HUES48 (cell line): ENCODE measurements around the gene AP2A1.

ENCODE experiments used
- H3K27ac ChIP-seq: one replicate; pipeline ENCODE4 v1.7.0; 2013; ENCODE audit warnings: low read depth, low read length, inconsistent platforms
- H3K27me3 ChIP-seq: 2 replicates; pipeline ENCODE4 v1.6.1; 2013; ENCODE audit warnings: mild to moderate bottlenecking, low read length; ENCODE audit not compliant: control insufficient read depth, insufficient read depth
- H3K36me3 ChIP-seq: 2 replicates; pipeline ENCODE4 v1.6.1; 2013; ENCODE audit warnings: low read length; ENCODE audit not compliant: control insufficient read depth, insufficient read depth
- H3K4me1 ChIP-seq: 2 replicates; pipeline ENCODE4 v1.6.1; 2013; ENCODE audit warnings: mild to moderate bottlenecking, low read length; ENCODE audit not compliant: control insufficient read depth, insufficient read depth
- H3K4me3 ChIP-seq: 2 replicates; pipeline ENCODE4 v1.5.1; 2013; ENCODE audit warnings: mild to moderate bottlenecking, low read depth, low read length
- H3K9ac ChIP-seq: 2 replicates; pipeline ENCODE4 v1.6.1; 2013; ENCODE audit warnings: mild to moderate bottlenecking, low read depth, low read length, moderate library complexity
- H3K9me3 ChIP-seq: 2 replicates; pipeline ENCODE4 v1.6.1; 2013; ENCODE audit warnings: low read length; ENCODE audit not compliant: control insufficient read depth, insufficient read depth

Gene AP2A1

DNA sequence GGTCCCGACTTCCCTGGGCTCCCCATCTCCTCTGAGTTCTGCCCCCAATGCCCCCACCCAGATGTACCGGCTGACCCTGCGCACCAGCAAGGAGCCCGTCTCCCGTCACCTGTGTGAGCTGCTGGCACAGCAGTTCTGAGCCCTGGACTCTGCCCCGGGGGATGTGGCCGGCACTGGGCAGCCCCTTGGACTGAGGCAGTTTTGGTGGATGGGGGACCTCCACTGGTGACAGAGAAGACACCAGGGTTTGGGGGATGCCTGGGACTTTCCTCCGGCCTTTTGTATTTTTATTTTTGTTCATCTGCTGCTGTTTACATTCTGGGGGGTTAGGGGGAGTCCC is 39.8 kb downstream of the AP2A1 start:
- Histone ChIP-seq H3K27me3 (no peaks in the 10 kb centered on the region), H3K9me3 (no peaks in the 10 kb centered on the region), H3K4me3 (no peak overlapping the region), H3K27ac (no peak overlapping the region), H3K4me1 (peaks cover 12% of the 10 kb centered on the region), H3K36me3 (peaks cover 22% of the 10 kb centered on the region), H3K9ac (no peak overlapping the region)

DNA sequence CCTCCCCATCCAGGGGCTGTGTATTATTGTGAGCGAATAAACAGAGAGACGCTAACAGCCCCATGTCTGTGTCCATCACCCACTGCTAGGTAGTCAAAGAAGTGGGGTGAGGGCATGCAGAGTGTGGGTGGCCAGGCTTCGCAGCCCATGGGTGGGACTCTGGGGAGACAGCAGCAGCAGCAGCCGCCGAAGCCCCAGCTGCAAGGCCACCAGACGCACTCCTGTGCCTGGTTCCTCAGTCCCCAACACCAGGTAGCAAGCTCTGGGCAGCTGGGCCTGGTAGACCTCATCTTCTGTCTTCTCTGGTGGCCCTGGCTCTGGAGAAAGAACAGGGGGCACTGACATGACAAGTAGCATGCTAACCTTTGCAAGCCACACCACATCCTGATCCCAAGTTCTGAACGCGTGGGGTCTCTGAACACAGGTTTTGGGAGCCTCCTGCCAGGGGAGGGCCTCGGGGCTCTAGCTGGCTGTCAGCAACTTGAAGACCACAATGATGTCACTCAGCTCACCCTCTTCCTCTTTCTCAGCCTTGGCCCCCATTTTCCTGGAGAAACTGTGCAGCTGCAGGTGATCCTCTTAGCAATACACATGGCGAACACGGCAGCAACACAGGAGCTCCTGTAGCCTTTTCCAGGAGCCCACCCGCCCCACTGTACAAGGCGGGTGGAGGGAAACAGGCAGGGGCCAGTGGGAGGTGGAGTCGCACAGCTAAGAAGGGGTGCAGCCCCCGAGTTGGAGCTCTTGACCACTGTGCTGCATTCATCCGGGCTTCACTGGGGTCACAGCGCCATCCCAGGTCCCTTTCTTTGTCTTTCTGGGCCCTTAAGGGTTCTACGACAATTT is 40.5 kb downstream of the AP2A1 start:
- H3K4me1 ChIP-seq, result peaks cover 12% of the 10 kb centered on the region
- no peak overlapping the region for H3K9ac ChIP-seq
- H3K27ac ChIP-seq, result no peak overlapping the region
- no peaks in the 10 kb centered on the region for H3K9me3 ChIP-seq
- H3K27me3 ChIP-seq, result no peaks in the 10 kb centered on the region
- no peak overlapping the region for H3K4me3 ChIP-seq
- H3K36me3 ChIP-seq, result peaks cover 22% of the 10 kb centered on the region

DNA sequence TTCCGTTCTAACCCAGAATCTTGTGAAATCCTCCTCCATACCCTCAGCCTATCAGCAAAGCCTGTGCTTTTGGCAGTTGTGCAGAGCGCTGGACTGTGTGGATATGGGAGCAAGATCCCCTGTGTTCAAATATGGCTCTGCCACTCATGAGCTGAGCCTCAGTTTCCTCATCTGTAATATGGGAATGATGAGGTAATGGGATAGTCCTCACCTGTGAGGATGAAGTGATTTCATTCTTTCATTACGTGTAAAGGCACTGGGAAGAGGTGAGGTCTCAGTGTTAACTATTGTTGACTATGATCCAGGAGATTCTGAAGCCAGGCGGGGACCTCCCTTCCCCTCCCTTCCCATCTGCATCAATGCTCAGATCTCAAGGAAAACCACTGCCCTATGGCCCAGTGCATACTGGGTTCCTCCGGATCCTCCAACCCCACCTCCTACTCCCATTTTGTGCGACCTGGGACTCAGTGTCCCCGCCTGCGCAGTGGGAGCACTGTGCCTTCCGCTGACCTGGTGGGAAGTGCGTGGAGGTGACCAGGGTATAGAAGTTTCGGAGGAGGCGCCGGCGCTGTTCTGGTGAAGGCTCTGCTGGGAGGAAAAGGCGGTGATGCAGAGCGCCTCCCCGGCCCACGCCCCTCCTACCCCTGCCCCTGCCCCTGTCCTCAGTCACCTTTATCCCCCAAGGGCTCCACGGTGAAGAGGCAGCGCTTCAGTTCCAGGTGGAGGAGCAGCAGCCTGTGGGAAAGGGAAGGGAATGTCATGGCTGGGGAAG is 41.3 kb downstream of the AP2A1 start:
- Histone ChIP-seq H3K36me3 (peaks cover 17% of the 10 kb centered on the region), H3K9ac (no peak overlapping the region), H3K9me3 (no peaks in the 10 kb centered on the region), H3K27me3 (no peaks in the 10 kb centered on the region), H3K4me3 (peak overlapping the region; percentile 51; the same call in 1 of the 2 replicates), H3K4me1 (peaks cover 10% of the 10 kb centered on the region), H3K27ac (peak overlapping the region; percentile 59)

- peaks cover 10% of the 10 kb centered on the region for H3K36me3 ChIP-seq
- no peaks in the 10 kb centered on the region for H3K9me3 ChIP-seq
- H3K27ac ChIP-seq, result peak overlapping the region; percentile 59
- H3K9ac ChIP-seq, result no peak overlapping the region; the same call in 1 of the 2 replicates
- no peaks in the 10 kb centered on the region for H3K27me3 ChIP-seq
- peak overlapping the region; percentile 78 for H3K4me3 ChIP-seq
- H3K4me1 ChIP-seq, result peaks cover 10% of the 10 kb centered on the region
Observed at GRCh38 chr19:49808711-49809159, 41.9 kb downstream of the AP2A1 start.

GRCh38 chr19:49809160-49809940 is 42.5 kb downstream of the AP2A1 start:
- Histone ChIP-seq H3K27ac (peak overlapping the region; percentile 40), H3K4me1 (peaks cover 12% of the 10 kb centered on the region), H3K9me3 (no peaks in the 10 kb centered on the region), H3K27me3 (no peaks in the 10 kb centered on the region), H3K4me3 (peak overlapping the region; percentile 78), H3K36me3 (peaks cover 7% of the 10 kb centered on the region), H3K9ac (no peak overlapping the region; the same call in 1 of the 2 replicates)

DNA sequence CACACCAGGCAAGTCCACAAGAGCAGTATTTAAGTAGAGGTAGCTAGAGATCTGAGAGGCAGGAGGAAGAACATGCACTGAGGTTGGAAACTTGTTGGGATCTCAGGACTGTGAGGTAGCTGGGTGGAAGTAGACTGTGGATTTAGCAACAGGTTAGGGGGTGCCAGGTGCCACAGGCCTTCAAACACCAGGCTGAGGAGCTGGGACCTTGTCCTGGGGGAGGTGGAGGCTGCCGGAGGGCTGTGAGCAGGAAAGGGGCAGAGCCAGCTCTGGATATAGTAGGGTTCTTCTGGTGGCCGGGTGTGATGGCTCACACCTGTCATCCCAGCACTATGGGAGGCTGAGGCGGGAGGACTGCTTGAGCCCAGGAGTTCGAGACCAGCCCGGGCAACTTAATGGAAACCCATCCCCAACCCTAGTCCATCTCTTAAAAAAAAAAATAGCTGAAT is 43.2 kb downstream of the AP2A1 start:
- peak overlapping the region; percentile 78; the same call in 1 of the 2 replicates for H3K4me3 ChIP-seq
- peaks cover 12% of the 10 kb centered on the region for H3K4me1 ChIP-seq
- H3K27me3 ChIP-seq, result no peaks in the 10 kb centered on the region
- H3K36me3 ChIP-seq, result peaks cover 7% of the 10 kb centered on the region
- no peak overlapping the region for H3K9ac ChIP-seq
- no peak overlapping the region for H3K27ac ChIP-seq
- H3K9me3 ChIP-seq, result no peaks in the 10 kb centered on the region

DNA sequence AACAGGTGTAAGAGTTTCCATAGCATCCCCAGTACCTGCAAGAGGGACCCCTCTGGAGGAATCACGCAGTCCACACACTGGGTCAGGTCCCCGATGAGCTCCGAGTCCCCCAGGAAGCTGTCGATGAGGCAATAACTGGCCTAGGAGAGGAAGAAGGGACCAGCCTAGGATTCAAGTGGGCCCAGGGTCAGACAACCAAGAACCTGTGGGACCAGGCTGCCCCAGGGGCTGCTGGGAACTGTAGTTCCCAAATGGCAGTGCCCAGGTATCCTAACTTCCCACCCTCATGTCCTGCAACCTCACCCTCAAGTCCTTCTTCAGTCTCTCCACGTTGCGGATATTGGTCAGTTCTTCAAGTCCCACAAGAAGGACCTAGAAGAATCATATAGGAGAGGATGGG is 44.5 kb downstream of the AP2A1 start:
- H3K9ac ChIP-seq, result no peak overlapping the region
- no peaks in the 10 kb centered on the region for H3K9me3 ChIP-seq
- no peak overlapping the region for H3K27ac ChIP-seq
- H3K4me1 ChIP-seq, result peaks cover 12% of the 10 kb centered on the region
- no peak overlapping the region for H3K4me3 ChIP-seq
- peaks cover 7% of the 10 kb centered on the region for H3K36me3 ChIP-seq
- no peaks in the 10 kb centered on the region for H3K27me3 ChIP-seq

DNA sequence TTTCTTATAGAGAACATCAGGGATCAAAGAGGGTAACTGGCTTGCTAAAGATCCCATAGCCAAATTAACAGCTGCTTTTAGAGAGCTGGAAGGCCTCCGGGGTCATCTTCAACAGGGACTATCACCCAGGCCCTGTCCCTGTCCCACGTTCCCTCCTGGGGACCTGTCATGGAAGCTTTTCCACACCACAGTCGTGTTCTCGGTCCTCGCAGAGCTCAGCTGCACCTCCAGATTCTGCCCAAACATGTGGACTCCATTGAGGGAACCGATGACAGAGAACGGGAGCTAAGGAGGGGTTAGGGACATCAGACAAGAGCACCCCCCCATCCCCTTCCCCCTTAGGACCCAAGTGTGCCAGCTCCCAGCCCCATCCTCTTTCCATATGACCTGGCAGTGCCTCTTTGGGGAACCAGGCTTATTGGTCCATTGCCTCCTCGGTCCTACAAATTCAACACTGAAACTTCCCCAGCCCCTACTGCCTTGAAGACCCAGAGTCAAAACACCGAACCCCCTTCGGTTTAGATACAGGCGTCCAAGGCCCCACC is 45.7 kb downstream of the AP2A1 start:
- H3K9ac ChIP-seq, result peak overlapping the region; percentile 74
- peak overlapping the region; percentile 97 for H3K27ac ChIP-seq
- peaks cover 12% of the 10 kb centered on the region for H3K4me1 ChIP-seq
- no peaks in the 10 kb centered on the region for H3K27me3 ChIP-seq
- H3K36me3 ChIP-seq, result peaks cover under 1% of the 10 kb centered on the region; the same call in 1 of the 2 replicates
- H3K4me3 ChIP-seq, result peak overlapping the region; percentile 74
- H3K9me3 ChIP-seq, result no peaks in the 10 kb centered on the region

- Histone ChIP-seq H3K9ac (peak within 1 kb of the TSS; percentile 74), H3K4me1 (peaks cover 12% of the 10 kb centered on the region), H3K9me3 (no peaks in the 10 kb centered on the region), H3K27ac (peak within 1 kb of the TSS; percentile 97), H3K36me3 (no peaks in the 10 kb centered on the region), H3K27me3 (no peaks in the 10 kb centered on the region), H3K4me3 (peak within 1 kb of the TSS; percentile 74)
Observed at GRCh38 chr19:49812997-49813861, 46.4 kb downstream of the AP2A1 start, which contains the start of gene FUZ. TSS of gene FUZ (minus strand) at chr19:49813292. CDS start at chr19:49813106, 186 bp downstream.
